ENCODE measurements around the gene UNC5C. TPM values are rescaled to one million over a fixed set of nuclear protein-coding genes. Genes with fewer than 3 reads are reported as not detected.

The UNC5C gene
- total RNA-seq, 1 donor from 2014 or later = not detected

DNA sequence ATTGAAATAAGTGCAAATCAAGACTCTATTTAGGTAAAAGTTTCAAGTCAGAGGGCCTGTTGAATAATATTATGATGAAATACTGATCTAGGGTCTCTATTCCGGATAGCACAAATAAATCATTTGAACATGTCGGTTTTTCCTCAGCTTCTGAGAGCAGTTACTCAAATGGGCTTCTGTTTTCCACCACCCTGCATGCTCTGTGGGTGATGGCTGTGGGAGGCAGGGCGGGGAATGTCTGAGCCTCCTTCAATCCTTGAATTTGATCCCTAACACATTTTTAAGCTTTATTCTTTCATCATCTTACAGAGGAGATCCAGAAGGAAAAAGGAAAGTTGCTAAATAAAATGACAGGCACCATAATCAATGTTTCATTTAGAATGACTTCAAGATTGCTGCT is 8.5 kb downstream of the UNC5C start:
- Mint-ChIP-seq H3K4me1 (no peaks in the 10 kb centered on the region), H3K9me3 (no peaks in the 10 kb centered on the region), H3K27ac (no peak overlapping the region), H3K36me3 (ENCODE audit: low read depth) (no peaks in the 10 kb centered on the region), H3K4me3 (no peak overlapping the region), H3K27me3 (no peaks in the 10 kb centered on the region)
- ChIA-PET POLR2A (no interaction called here), CTCF (no interaction called here)
- ATAC-seq (ENCODE audit: low read depth) = no peak
- TF ChIP-seq, protein P1, sequence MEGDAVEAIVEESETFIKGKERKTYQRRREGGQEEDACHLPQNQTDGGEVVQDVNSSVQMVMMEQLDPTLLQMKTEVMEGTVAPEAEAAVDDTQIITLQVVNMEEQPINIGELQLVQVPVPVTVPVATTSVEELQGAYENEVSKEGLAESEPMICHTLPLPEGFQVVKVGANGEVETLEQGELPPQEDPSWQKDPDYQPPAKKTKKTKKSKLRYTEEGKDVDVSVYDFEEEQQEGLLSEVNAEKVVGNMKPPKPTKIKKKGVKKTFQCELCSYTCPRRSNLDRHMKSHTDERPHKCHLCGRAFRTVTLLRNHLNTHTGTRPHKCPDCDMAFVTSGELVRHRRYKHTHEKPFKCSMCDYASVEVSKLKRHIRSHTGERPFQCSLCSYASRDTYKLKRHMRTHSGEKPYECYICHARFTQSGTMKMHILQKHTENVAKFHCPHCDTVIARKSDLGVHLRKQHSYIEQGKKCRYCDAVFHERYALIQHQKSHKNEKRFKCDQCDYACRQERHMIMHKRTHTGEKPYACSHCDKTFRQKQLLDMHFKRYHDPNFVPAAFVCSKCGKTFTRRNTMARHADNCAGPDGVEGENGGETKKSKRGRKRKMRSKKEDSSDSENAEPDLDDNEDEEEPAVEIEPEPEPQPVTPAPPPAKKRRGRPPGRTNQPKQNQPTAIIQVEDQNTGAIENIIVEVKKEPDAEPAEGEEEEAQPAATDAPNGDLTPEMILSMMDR (IDR thresholded peaks at IDR 0.05) = no peak
- DNase-seq = no peak
- intact Hi-C loops (cut with micrococcal nuclease) = no loop called here

DNA sequence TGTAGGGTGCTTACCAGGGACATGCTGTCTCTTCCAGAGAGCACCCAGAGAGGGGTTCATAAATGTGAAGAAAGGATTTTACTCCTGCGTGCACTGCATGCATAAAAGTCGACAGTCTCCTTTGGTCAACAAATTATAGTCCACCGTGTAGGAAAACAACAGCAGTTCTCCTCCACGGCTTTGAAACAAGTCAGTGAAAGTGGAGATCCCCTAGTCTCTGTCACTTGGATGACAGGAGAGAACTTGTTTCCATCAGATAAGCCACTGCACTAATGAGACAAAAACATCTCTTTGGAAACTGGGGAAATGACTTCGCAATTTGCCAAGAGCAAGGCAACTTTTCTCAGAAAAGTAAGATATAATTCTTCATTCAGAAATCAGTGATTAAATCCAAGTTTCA is 9.7 kb downstream of the UNC5C start:
- Mint-ChIP-seq H3K36me3 (ENCODE audit: low read depth) (no peaks in the 10 kb centered on the region), H3K4me3 (no peak overlapping the region), H3K4me1 (no peaks in the 10 kb centered on the region), H3K27me3 (no peaks in the 10 kb centered on the region), H3K9me3 (no peaks in the 10 kb centered on the region), H3K27ac (no peak overlapping the region)
- intact Hi-C loops (cut with micrococcal nuclease) = no loop called here
- DNase-seq (no peak), ATAC-seq (ENCODE audit: low read depth) (no peak)
- ChIA-PET POLR2A (no interaction called here), CTCF (no interaction called here)
- TF ChIP-seq, protein P1 (IDR thresholded peaks at IDR 0.05) = no peak

DNA sequence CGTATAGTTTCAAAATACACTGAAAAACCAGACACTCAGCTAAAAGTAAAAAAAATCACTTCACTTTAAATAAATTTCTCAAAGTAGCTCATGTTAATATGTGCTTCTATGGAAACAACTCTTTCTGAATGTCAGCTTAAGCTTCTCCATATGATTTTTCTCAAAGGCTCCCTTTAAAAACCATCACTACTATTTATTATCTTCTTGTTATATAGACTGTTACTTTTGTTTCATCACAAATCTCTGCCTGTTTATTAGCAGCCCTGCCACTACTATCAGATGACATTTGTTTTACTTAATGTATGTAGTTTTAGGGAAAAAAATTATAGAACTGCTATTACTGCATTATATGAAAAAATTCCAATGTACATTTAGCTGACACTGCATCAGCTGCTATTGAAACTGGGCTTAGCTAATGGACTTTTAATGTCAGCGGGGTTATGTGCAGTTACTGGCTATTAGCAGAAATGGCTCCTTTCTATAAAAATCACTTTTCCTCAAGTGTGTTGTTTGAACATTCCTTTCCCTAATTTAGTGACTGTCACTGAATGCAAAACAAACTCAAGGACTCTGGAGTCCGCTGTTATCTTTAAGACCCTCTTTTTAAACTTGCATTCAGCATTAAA is 10.8 kb downstream of the UNC5C start:
- ChIA-PET POLR2A (no interaction called here), CTCF (no interaction called here)
- DNase-seq (no peak), ATAC-seq (ENCODE audit: low read depth) (no peak)
- TF ChIP-seq, protein P1 (IDR thresholded peaks at IDR 0.05) = no peak
- intact Hi-C loops (cut with micrococcal nuclease) = no loop called here
- Mint-ChIP-seq H3K9me3 (no peaks in the 10 kb centered on the region), H3K27me3 (no peaks in the 10 kb centered on the region), H3K36me3 (ENCODE audit: low read depth) (no peaks in the 10 kb centered on the region), H3K4me1 (no peaks in the 10 kb centered on the region), H3K27ac (no peak overlapping the region), H3K4me3 (no peak overlapping the region)

DNA sequence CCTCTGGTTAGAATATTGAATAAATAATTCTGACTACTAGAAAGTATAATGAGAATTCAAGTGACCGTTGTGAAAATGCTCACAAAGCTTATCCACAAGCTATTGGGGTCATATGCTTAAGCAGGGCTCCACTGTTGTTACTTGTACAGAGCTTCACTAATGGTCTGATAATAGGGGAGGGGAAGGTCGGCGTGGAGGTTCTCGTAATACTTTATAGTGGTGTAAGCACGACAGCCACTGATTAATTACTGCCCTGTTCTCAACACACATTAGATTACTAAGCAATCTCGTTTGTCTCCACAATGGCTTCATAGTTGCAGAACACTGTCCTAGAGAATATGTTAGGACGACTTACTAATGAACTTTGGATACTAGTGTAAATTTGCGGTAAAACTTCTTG is 11.6 kb downstream of the UNC5C start:
- Mint-ChIP-seq H3K4me1 (no peaks in the 10 kb centered on the region), H3K27ac (no peak overlapping the region), H3K27me3 (no peaks in the 10 kb centered on the region), H3K36me3 (ENCODE audit: low read depth) (no peaks in the 10 kb centered on the region), H3K4me3 (no peak overlapping the region), H3K9me3 (no peaks in the 10 kb centered on the region)
- ChIA-PET POLR2A (no interaction called here), CTCF (no interaction called here)
- intact Hi-C loops (cut with micrococcal nuclease) = no loop called here
- ATAC-seq (ENCODE audit: low read depth) (no peak), DNase-seq (no peak)
- TF ChIP-seq, protein P1 (IDR thresholded peaks at IDR 0.05) = no peak

DNA sequence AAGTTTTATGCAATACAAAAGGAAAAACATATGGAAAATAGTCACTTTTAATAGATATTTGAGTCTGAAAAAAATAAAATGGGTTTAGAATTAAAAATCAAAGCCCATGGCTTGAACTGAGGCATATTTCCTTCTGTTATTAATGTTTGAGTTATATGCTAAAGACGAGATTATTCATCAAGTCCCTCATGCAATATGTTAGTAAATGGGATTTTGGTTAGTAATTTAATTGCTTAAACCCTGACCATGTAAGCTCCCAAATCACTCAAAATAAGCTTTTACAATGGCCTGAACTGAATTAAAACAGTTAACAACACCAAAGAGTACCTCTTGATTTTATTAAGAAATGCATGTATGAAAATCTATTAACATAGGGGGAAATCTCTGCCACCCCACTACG is 12.1 kb downstream of the UNC5C start:
- no peak overlapping the region for H3K27ac Mint-ChIP-seq
- ATAC-seq (ENCODE audit: low read depth) = no peak
- intact Hi-C loops (cut with micrococcal nuclease) = no loop called here

More for the DNA sequence above, 12.1 kb downstream of the UNC5C start:
- H3K9me3 Mint-ChIP-seq = no peaks in the 10 kb centered on the region
- H3K36me3 Mint-ChIP-seq (ENCODE audit: low read depth) = no peaks in the 10 kb centered on the region
- POLR2A ChIA-PET = no interaction called here
- no peaks in the 10 kb centered on the region for H3K27me3 Mint-ChIP-seq
- H3K4me3 Mint-ChIP-seq = no peak overlapping the region
- H3K4me1 Mint-ChIP-seq = no peaks in the 10 kb centered on the region
- DNase-seq = no peak
- TF ChIP-seq, protein P1 (IDR thresholded peaks at IDR 0.05) = no peak
- CTCF ChIA-PET = no interaction called here

Data from activated B cell treated with CpG ODN at 0.5 μM for 24 hours (primary cell).